SK-N-SH treated with all-trans-retinoic acid at 6 μM for 48 hours (cell line): ENCODE data around the gene FKTN.

Source experiments
- ATAC-seq: fragments of 200-7000 bp; cut with Tn5 transposase; 3 replicates; pipeline ENCODE4 v1.9.1; 2020; ENCODE audit warnings: mild to moderate bottlenecking, moderate library complexity
- ARNTL ChIP-seq: fragments of 450-650 bp; formaldehyde crosslinking; IDR thresholded peaks from 2 replicates; pipeline ENCODE4 v1.5.0; 2020; ENCODE audit warnings: low read depth, mild to moderate bottlenecking, moderate library complexity, borderline replicate concordance
- BACH2 ChIP-seq: fragments of 250-450 bp; sonication (Bioruptor Pico); IDR thresholded peaks from 2 replicates; pipeline ENCODE4 v1.9.0; 2021; ENCODE audit warnings: mild to moderate bottlenecking, borderline replicate concordance
- CREB5 ChIP-seq: fragments of 250-450 bp; sonication (Bioruptor Pico); IDR thresholded peaks from 2 replicates; pipeline ENCODE4 v1.5.1; 2020; ENCODE audit warnings: low read depth, mild to moderate bottlenecking, moderate library complexity
- CSDC2 ChIP-seq: fragments of 250-450 bp; sonication (Bioruptor Pico); IDR thresholded peaks from 2 replicates; pipeline ENCODE4 v1.5.0; 2020; ENCODE audit warnings: mild to moderate bottlenecking, moderate library complexity
- CSRNP3 ChIP-seq: fragments of 250-450 bp; sonication (Bioruptor Pico); IDR thresholded peaks from 2 replicates; pipeline ENCODE4 v1.5.1; 2021; ENCODE audit warnings: mild to moderate bottlenecking, moderate library complexity
- ESRRG ChIP-seq: fragments of 250-450 bp; sonication (Bioruptor Pico); IDR thresholded peaks from 2 replicates; pipeline ENCODE4 v1.6.1; 2021; ENCODE audit warnings: mild to moderate bottlenecking
- GLIS3 ChIP-seq: fragments of 250-450 bp; sonication (Bioruptor Pico); IDR thresholded peaks from 2 replicates; pipeline ENCODE4 v1.5.0; 2020; ENCODE audit warnings: mild to moderate bottlenecking, moderate library complexity
- ISL1 ChIP-seq: fragments of 250-450 bp; sonication (Bioruptor Pico); IDR thresholded peaks from 2 replicates; pipeline ENCODE4 v2.1.2; 2022; ENCODE audit warnings: mild to moderate bottlenecking, moderate library complexity
- OSR1 ChIP-seq: fragments of 250-450 bp; sonication (Bioruptor Pico); IDR thresholded peaks from 2 replicates; pipeline ENCODE4 v1.8.0; 2022; ENCODE audit warnings: moderate library complexity, mild to moderate bottlenecking, inconsistent platforms
- PATZ1 ChIP-seq: fragments of 250-450 bp; sonication (Bioruptor Pico); IDR thresholded peaks from 2 replicates; pipeline ENCODE4 v1.8.0; 2020; ENCODE audit warnings: mild to moderate bottlenecking, moderate library complexity, borderline replicate concordance
- POU6F1 ChIP-seq: fragments of 250-450 bp; sonication (Bioruptor Pico); IDR thresholded peaks from 2 replicates; pipeline ENCODE4 v1.8.0; 2021; ENCODE audit warnings: low read depth, mild to moderate bottlenecking, moderate library complexity, borderline replicate concordance
- RARB ChIP-seq: fragments of 250-450 bp; sonication (Bioruptor Pico); IDR thresholded peaks from 2 replicates; pipeline ENCODE4 v1.8.0; 2021; ENCODE audit warnings: mild to moderate bottlenecking, moderate library complexity
- SNAI2 ChIP-seq: fragments of 250-450 bp; sonication (Bioruptor Pico); IDR thresholded peaks from 2 replicates; pipeline ENCODE4 v1.5.0; 2020; ENCODE audit warnings: mild to moderate bottlenecking, moderate library complexity
- TCF4 ChIP-seq: fragments of 250-450 bp; sonication (Bioruptor Pico); IDR thresholded peaks from 2 replicates; pipeline ENCODE4 v1.8.0; 2021; ENCODE audit warnings: mild to moderate bottlenecking, moderate library complexity, borderline replicate concordance
- TOX ChIP-seq: fragments of 250-450 bp; sonication (Bioruptor Pico); IDR thresholded peaks from 2 replicates; pipeline ENCODE4 v1.8.0; 2021; ENCODE audit warnings: mild to moderate bottlenecking, moderate library complexity, borderline replicate concordance
- TSHZ2 ChIP-seq: fragments of 250-450 bp; sonication (Bioruptor Pico); IDR thresholded peaks from 2 replicates; pipeline ENCODE4 v1.5.0; 2020; ENCODE audit warnings: mild to moderate bottlenecking, moderate library complexity
- ZC3H10 ChIP-seq: fragments of 250-450 bp; sonication (Bioruptor Pico); IDR thresholded peaks from 2 replicates; pipeline ENCODE4 v1.5.1; 2021; ENCODE audit warnings: mild to moderate bottlenecking, moderate library complexity
- ZFP3 ChIP-seq: fragments of 250-450 bp; sonication (Bioruptor Pico); IDR thresholded peaks from 2 replicates; pipeline ENCODE4 v1.5.0; 2020; ENCODE audit warnings: mild to moderate bottlenecking, moderate library complexity
- ZFP30 ChIP-seq: fragments of 450-650 bp; formaldehyde crosslinking; IDR thresholded peaks from 2 replicates; pipeline ENCODE4 v1.5.0; 2022; ENCODE audit warnings: mild to moderate bottlenecking, moderate library complexity
- ZNF70 ChIP-seq: fragments of 450-650 bp; formaldehyde crosslinking; IDR thresholded peaks from 2 replicates; pipeline ENCODE4 v1.5.0; 2020; ENCODE audit warnings: mild to moderate bottlenecking, moderate library complexity
- ZNF8 ChIP-seq: fragments of 450-650 bp; formaldehyde crosslinking; IDR thresholded peaks from 2 replicates; pipeline ENCODE4 v1.5.0; 2020; ENCODE audit warnings: mild to moderate bottlenecking, moderate library complexity

FKTN gene

GRCh38 chr9:105670775-105671174 lies 112.8 kb downstream of the FKTN start:
- TF ChIP-seq RARB (no peak), ARNTL (CRISPR knock-in tag) (no peak), ESRRG (CRISPR knock-in tag) (no peak), OSR1 (CRISPR knock-in tag) (no peak), ISL1 (CRISPR knock-in tag) (no peak), TOX (CRISPR knock-in tag) (no peak), CREB5 (CRISPR knock-in tag) (no peak), ZNF8 (CRISPR knock-in tag) (no peak), ZFP30 (CRISPR knock-in tag) (no peak), TSHZ2 (CRISPR knock-in tag) (no peak), BACH2 (CRISPR knock-in tag) (no peak), GLIS3 (CRISPR knock-in tag) (no peak)
- no peak for ATAC-seq

GRCh38 chr9:105672711-105673234 lies 114.8 kb downstream of the FKTN start:
- TF ChIP-seq POU6F1 (CRISPR knock-in tag), result no peak
- TF ChIP-seq ZFP30 (CRISPR knock-in tag), result no peak
- TF ChIP-seq TSHZ2 (CRISPR knock-in tag), result no peak
- TF ChIP-seq PATZ1, result no peak
- TF ChIP-seq CSDC2 (CRISPR knock-in tag), result no peak
- TF ChIP-seq SNAI2 (CRISPR knock-in tag), result no peak
- no peak for TF ChIP-seq OSR1 (CRISPR knock-in tag)
- no peak for TF ChIP-seq TOX (CRISPR knock-in tag)
- no peak for ATAC-seq

- ATAC-seq, result no peak
- TF ChIP-seq OSR1 (CRISPR knock-in tag) (no peak), CSDC2 (CRISPR knock-in tag) (no peak), GLIS3 (CRISPR knock-in tag) (no peak), ZFP3 (CRISPR knock-in tag) (no peak), ZNF8 (CRISPR knock-in tag) (no peak), ZC3H10 (CRISPR knock-in tag) (no peak), CSRNP3 (no peak), TCF4 (CRISPR knock-in tag) (no peak), PATZ1 (no peak), ZFP30 (CRISPR knock-in tag) (no peak), ZNF70 (CRISPR knock-in tag) (no peak), TOX (CRISPR knock-in tag) (no peak), ISL1 (CRISPR knock-in tag) (no peak), RARB (no peak)
Measured at GRCh38 chr9:105673850-105674387, 116.0 kb downstream of the FKTN start.
